Left hindlimb (tissue), 1 donor: Measurements from ENCODE around the gene PABPN1.

Experiments
- DNase-seq: peaks from one replicate; pipeline ENCODE4 v3.0.0-alpha.2; 2018

The PABPN1 gene

DNA sequence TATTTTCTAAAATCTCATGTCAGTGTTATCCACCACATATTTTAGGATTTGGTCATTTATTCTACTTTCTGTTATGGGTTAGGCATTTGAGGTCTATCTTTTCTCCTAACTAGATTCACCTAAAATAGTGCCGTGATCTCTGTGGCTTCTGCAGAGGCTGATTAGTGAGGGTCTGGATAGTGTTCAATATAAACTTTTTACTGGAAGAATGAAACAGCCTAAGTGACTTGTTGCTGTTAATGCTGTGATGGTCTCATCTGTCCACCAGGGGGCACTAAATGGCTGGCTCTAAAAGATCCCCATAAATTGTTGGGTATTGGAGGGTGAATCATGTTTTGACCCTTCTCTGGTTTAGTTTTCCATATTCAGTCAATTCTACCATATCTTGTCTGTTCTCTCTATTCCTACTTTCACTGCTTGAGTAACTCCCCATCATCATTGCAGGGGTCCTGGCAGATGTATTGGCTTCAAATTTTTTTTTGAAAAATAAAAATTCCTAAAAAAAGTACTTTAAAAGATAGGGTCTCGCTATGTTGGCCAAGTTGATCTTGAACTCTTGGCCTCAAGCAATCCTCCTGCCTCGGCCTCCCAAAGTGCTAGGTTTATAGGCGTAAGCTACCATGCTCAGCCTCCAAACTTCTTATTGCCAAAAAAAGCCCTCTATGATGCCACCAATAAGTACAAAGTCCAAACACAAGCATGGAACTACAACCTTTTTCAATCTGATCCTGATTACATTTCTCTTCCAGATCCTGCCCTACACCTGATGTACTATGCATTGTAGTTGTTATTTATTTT lies 6.9 kb downstream of the PABPN1 start:
- peak; percentile 76 for DNase-seq

DNA sequence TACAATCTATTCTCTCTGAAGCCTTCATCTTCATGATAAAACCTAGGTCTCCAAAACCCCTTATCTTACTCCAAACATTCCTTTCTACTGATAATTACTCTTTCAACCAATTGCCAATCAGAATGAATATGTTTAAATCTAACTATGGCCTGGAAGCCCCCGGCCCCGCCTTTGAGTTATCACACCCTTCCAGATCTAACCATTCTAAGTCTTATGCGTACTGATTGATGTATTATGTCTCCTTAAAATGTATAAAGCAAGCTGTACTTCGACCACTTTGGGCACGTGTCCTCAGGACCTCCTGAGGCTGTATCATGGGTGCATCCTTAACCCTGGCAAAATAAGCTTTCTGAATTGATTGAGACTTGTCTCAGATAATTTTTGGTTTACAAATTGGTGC lies 14.4 kb downstream of the PABPN1 start:
- DNase-seq: no peak

DNA sequence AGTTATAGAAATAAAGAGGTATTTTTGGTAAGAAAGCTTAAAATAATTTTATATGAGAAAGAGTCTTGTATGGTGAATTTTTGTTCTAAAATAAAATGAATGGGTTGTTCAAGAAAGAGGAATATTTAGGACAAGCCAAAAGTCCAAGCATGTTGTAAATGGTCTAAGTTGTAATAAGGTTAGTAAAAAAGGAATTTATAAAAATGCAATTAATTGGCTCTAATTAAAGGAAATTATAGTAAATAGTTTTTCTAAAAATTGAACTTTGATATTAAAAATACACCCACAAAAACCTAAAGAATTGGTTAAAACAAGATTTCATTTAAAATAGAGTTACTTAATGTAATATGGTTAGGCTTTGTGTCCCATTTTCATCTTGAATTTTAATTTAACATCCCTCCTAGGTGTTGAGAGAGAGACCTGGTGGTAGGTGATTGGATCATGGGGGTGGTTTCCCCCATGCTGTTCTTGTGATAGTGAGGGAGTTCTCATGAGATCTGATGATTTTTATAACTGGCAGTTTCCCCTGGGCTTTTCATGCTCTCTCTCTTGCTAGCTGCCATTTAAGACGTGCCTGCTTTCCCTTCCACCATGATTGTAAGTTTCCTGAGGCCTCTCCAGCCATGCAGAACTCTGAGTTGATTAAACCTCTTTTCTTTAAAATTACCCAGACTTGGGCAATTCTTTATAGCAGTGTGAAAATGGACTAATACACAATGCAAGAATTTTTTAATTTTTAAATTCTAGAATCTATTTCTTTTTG lies 18.4 kb downstream of the PABPN1 start:
- no peak for DNase-seq

DNA sequence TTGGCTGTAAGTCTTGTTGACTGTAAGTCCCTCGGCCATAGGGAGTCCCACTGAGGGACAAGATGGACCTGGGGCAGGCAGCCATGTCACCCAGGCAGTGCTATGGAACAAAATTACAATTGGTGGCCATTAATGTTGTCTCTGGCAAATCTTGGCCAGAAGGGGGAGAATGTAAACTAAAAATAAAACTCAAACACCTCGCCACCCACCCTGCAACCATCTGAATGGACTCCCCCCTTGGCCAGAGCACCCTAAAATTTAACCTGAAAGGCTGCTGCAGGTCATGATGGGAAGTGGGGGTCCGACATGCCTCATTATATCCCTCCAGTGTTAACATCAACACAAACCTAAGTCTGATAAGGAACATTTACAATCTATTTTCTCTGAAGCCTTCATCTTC lies 23.2 kb downstream of the PABPN1 start:
- DNase-seq: no peak

DNA sequence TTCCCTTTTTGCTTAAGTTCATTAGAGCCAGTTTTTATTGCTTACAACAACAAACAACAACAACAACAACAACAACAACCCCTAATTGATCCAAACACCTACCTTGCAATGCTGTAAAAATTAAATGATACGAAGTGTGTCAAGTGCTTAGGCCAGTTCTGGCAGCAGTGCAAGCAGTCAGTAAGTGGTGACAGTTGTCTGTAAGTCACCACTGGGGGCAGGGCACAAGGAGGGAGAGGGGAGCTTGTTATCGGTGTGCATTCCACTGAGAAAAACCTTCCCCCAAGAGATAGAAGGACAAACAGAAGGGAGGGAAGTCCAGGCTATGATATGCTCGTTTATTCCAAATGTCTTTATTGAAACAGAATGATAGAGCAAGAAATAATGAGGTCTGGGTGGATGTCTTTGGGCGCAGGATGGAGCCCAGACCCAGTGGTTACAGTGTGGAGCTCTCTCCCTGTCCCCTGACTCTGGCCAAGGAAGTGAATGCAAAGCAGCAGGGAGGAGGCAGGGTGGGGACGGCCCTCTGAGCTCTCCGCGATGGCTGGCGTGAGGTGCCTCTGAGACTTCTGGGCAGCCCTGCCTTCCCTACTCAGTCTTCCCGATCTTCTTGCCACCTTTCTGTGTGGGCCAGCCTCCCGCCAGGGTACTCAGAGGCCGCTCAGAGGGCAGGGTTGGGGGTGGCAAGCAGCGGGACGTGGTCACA lies 24.9 kb downstream of the PABPN1 start:
- DNase-seq: no peak

DNA sequence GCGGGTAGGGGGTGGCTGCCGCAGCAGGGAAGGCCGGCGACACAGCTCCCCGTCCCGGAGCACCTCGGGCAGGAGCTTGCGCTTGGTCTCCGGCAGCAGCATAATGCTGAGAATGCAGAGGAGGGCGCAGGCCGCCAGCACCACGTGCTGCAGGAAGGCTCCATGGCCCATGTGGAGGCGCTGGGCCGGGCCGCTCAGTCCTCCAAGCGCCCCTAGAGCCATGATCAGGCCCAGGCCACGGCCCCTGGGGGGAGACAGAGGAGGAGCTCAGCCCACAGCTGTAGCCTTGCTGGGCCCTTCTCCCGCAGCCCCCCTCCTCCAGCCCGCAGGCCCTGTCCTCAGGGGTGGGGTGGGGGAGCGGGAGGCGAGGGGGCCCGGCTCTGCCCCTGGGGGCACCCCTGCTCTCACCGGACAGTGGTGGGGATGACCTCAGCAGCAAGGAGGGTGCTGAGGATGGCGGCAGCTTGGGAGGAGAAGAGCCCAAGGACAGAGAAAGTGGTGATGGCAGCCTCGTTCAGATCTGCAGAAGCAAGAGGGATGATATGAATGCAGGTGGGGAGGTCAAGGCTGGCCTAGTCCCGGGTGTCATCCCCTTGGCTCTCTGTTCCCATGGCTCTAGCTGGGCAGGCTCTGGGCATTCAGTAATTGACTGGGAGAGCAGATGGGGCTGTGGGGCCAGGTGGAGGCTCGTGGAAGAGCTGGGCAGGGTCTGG lies 25.6 kb downstream of the PABPN1 start:
- no peak for DNase-seq

DNA sequence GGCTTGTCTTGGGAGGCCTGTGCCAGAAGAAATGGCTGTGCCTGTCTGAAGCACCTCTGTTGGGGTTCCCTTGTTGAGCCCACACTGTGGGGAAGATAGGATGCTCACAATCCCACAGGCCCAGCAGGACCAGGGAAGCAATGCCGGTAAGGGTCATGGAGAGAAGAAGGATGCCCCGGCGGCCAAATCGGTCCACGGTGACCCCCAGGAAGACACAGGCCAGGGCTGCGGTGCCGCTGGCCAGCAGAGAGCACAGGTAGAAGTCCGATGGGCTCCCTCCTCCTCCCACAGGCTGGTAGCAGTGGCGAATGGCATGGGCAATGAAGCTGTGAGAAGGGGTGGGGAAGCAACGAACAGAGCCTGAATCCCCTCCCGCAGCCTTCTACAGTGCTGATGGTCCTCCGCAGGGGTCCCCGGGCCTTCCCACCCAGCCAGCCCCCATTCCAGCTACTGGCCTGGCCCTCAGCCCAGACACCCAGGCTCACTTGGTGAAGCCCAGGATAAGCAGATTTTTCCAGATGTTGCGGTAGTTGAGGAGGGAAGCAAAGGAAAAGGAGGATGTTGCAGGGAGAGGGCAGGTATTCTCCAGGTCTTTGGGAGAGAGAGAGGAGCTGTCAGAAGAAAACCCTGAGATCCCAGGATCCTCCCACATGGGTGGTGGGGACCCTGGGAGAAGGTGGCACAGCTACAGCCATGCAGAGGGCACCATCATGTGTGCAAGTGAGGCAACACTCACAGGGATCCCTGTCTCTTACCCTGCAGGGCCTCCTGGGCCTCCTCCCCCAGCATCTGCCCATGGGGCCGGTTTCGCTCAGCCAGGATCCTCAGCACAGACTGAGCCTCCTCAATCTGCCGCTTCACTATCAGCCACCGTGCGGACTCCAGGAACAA lies 26.4 kb downstream of the PABPN1 start:
- no peak for DNase-seq

DNA sequence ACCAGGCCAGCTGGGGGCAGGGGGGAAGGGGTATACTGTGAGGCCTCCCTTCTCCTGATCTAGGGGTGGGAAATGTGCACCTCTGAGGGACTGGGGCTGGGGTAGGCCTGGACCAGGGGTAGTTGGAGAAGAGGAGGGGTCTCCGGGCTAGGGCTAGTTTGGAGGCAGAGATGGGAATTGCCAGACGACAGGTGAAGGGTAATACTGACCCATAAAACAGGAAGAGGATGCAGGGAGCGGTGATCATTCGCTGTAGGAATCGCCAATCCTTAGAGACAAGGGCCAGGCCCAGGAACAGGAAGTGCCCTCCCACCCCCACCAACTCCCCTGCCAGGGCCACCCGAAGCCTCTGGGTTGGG lies 27.0 kb downstream of the PABPN1 start:
- no peak for DNase-seq

DNA sequence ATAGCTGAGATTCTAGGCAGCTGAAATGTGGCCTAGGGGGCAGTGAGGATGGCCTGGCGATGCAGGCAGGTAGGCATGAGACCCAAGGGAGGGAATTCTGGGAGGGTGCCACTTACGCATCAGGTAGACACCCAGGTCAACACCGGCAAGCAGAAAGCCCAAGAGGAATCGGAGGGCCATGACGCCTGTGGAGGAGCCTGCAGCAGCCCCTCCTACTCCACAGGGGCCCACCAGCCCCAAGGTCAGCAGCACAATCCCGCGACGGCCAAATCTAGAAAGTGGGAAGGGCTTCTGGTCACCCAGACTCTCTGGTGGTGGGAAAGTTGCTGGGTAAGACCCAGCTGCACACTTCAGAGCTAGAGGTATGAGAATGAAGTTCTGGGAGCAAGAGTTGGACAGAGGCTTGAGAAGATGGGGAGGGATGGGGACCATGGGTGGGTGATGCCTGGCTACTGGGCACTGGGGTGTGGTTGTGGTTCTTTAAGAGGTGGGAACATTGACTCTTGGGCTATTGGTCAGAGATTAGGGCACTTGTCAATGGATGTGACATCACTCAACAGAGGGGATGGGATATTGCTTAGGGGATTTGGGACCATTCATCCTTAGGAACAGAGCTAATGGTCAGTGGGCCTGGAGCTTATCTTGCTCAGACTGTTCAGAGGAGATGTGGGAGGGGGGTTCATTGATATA lies 28.0 kb downstream of the PABPN1 start:
- DNase-seq: no peak

DNA sequence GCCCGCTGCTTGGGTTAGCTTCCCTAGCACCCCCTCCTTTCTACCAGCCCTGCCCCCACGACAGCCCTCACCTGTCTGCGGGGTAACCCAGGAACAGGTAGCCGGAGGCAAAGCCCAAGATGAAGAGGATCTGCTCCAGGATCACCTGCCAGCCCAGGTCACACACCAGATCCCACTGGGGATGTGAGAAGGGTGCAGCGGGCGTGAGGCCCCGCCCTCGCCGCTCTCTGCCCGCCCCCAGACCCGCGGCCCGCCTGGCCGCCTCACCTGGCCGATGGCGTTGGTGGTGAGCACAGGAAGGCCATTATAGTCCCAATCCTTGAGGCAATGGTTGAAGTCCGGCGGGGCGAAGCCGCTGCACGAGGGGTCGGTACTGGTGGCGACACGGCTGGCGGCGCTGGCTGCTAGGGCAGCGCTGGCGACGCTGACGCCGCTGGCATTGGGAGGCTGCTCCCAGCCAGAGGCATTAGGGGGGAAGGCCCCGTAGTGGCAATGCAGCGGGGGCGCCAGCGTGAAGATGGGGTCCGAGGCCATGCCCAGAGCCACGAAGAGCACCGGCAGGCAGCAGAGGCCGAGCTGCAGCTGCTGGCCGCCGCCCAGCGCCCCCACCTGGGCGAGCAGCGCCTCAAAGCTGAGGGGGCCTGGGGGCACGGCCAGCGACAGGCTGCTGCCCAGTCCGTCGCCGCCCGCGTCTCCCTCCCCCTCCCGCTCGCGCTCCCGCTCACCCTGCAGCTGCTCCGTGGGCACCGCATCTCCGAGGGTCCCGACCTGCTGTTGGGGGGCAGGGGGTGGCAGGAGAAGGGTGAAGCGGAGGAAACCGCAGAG lies 30.6 kb downstream of the PABPN1 start:
- DNase-seq: peak; percentile 55

DNA sequence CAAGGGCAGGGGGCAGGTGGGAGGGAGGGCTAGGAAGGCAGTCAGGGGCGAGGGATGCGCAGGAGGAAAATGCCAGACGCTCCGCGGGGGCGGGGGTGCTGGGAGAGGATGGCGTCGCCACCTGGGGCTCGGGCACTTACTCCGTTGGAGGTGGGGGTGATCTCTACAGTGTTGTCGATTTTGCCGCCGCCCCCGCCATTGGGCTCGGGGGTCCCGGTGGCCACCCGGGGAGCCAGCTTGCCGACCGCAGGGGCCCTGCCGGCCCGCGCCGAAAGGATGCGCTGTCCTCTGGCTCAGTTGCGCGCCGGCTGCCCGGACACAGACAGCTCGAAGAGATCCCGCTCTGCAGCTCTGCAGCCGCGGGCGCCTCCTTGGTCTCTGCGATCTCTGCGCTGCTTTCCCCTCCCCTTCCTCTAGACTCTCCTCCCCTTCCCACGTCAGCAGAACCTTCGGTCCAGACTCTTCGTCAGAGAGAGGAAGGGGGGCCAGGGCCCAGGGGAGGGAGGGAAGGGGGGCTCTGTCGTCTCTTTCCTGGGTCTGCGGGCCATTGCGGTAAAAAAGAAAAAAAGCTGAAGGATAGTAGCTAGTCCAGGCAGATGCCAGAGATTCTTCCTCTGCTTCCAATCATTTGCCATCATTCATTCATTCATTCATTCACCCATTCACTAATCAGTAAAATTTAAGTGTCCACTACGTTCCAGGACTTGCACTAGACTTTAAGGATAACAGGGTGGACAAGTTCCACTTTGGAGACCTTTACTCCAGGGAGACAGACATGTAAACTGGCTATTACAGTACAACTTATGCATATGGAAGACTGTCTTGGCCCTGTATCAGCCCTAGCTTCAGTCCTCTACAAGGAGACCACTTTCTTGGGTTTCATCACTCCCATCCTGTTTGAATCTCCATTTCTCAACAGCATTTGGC lies 31.5 kb downstream of the PABPN1 start, which contains the start of gene SLC22A17:
Gene SLC22A17 (minus strand): TSS at position 382 of the 927 bp plus-strand sequence.
- DNase-seq: peak; percentile 92

DNA sequence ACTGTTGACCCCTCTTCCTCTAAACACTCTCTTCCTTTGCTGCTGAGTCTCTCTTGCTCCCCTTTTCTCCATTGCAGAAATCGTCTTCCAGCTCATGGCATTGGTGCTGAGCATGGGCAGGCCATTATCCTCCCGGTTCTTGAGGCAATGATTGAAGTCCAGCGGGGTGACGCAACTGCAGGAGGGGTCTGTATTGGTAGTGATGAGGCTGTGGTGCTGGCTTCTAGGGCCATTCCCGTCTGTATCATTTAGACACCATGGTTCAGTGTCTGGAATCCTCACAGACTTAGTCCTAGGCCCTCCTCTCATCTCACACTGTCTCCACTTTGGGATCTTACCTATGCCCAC lies 32.1 kb downstream of the PABPN1 start:
- no peak for DNase-seq

DNA sequence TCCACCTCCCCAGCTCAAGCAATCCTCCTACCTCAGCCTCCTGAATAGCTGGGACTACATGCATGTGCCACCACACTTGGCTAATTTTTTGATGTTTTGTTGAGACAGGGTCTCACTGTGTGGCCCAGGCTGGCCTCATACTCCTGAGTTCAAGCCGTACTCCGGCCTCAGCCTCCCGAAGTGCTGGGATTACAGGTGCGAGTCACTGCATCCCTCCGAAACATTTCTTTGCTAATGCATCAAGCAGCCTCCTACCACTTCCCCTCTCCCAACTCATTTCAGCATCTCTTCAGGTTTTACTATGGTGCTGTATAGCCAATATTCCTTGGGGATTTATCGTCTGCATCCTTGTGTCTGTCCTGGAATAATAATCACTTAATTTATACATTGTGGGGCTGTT lies 33.7 kb downstream of the PABPN1 start:
- DNase-seq: no peak

DNA sequence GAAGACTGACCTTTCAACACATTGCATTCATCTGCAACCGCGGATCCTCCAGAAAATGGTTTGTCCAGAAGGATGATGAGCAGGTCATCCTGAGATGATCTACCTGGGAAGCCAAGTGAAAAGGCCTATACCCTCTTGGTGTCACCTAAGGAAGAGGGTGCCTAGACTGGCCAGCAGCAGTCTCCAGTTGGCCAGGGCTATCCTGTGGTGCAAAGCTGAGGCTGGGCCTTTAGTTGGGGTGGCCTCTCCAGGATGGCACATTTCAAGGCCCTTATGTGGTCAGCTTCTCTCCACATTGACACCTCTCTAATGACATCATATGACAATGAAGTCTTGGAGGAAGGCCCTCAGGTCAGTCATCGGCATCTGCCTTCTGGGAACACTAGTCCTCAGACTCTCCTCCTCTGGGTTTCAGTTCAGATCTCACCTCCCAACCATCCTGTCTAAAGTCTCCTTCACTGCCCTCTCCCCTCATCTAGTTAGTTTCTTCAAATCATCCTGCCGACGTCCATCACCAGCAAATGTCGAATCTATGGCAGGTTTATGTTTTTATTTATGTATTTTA lies 34.7 kb downstream of the PABPN1 start:
- DNase-seq: no peak

DNA sequence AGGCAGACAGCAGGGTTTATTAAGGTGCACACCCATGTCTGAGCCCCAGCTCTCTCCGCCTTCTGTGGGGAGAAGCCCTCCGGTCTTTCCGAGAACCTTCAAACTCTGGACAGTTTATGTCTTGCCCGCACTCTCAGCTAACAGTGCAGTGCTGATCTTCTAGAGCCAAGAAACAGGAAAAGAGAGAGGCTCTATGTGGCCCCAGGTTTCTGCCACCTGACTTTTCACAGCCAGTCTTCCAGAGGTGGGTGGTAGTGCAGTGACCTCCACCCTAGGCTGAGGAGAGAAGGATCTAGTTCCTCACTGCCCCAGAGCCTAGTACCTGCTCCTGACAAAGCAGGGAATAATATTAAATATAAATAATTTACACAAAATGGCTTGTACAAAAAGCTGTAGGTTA lies 35.4 kb downstream of the PABPN1 start:
- no peak for DNase-seq

DNA sequence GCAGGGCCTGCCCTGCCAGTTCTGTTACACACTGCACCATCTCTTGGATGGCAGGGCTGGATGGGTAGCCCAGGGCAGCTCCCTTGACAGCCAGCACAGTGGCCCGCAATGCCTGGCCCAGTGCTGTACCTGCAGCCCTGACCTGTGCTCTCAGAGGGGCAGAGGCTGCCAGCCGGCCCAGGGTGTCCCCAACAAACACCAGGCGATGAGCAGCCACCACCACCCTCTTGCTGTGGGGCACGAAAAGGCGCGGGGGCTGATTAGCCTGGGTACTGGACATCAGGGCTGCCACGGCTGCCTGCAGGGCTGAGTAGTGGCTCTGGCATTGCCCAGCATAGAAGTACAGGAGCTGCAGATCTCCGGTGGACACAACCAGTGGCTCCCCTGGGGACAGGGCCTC lies 36.0 kb downstream of the PABPN1 start:
- DNase-seq: no peak

DNA sequence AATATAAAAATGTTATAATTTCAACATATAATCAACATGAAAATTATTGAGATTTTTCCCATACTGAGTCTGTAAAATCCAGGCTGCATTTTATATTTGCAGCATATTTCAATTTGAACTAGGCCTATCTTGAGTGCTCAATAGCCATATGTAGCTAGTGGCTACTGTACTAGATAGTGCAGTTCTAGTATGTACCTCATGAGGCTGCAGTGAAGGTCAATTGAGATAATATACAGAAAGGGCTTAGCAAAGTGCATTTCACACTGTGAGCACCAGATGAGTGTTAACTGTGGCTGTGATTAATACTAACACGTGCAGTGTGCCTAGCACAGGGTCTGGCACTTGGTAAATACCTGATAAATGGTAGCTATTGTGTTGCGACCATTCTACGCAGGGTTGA lies 36.8 kb downstream of the PABPN1 start:
- DNase-seq: no peak

DNA sequence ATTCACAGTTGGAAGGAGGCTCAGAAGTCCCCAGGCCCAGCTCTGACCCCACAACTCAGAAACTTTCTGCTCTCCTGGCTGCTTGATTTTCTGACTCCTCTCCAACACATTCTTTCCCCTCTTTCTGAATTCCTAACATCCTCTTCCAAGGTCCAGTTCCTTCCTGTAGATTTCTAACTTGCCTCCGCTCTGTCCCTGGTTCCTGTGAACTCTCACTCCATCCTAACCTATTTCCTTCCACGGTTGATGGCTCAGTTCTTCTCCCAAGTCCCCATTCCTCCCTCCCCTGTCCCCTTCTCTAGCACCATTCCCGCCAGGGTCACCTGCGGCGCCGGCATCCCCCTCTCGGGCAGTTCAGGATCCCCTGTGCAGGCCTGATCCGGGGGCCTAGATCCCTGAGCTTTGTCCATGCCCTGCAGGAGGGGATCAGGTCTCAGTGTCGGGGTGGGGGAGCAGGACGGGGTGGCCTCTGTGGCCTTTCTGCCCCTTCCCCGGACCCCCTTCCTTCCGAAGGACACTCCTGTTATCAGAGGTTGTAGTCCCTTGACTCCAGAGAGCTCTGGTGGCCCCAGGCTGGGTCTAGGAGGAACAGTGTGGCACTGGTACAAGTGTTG lies 37.4 kb downstream of the PABPN1 start:
- no peak for DNase-seq
